ENCODE results near the gene RRP15. TPM values are rescaled to one million over a fixed set of nuclear protein-coding genes. Genes with fewer than 3 reads are reported as not detected.
A peak's percentile ranks its signal among the peaks of the same experiment; 100 is the strongest.

RRP15 gene
- total and polyA plus RNA-seq, 2 donors (not counting 1 experiment from before 2014, with no cell fraction given) = 6.9 to 8.6 TPM

DNA sequence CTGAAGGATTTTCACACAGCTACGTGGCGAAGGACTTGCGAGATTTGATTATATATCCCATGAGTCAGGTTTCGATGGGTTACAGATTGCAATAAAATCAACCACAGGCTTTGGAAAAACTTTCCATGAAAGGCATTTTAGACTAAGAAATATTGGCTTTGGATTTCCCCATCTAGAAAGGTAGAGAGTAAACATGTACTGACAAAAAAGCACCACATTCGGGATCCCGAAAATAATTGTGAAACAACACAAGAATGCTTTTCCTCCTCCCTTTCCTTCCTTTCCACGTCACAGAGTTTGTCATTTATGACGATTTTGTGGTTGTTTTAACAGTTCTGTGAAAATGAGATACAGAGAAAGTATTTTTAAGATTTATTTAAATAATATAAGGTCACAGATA, 98.6 kb downstream of the RRP15 start:
- Histone ChIP-seq H3K27me3 (ENCODE audit: control insufficient read depth, insufficient read depth, low read length) (no peaks in the 10 kb centered on the region), H3K9me3 (ENCODE audit: control insufficient read depth, insufficient read depth, low read depth, low read length) (no peaks in the 10 kb centered on the region), H3K4me2 (ENCODE audit: extremely low read depth, insufficient read depth, low read length) (no peak overlapping the region), H3K36me3 (ENCODE audit: control insufficient read depth, insufficient read depth, low read length) (no peaks in the 10 kb centered on the region), H3K4me1 (ENCODE audit: control insufficient read depth, extremely low read depth, insufficient read depth, low read length) (peaks cover 10% of the 10 kb centered on the region), H3K9ac (ENCODE audit: insufficient read depth, low read length) (no peak overlapping the region), H3K4me3 (replicated peaks in 1 of 4; ENCODE audit: control extremely low read depth in 1 of 4, insufficient read depth in 1 of 4, low read depth in 3 of 4, low read length in 4 of 4) (no peak overlapping the region), H2AFZ (ENCODE audit: low read length) (no peak overlapping the region), H3K79me2 (ENCODE audit: control insufficient read depth, insufficient read depth, low read length) (no peaks in the 10 kb centered on the region), H4K20me1 (ENCODE audit: control insufficient read depth, extremely low read depth, insufficient read depth, low read length) (no peaks in the 10 kb centered on the region), H3K27ac (ENCODE audit: insufficient read depth, low read length) (no peak overlapping the region)
- DNase-seq (ENCODE audit: low read depth in 2 of 2) = no peak
- TF ChIP-seq EZH2 (IDR thresholded peaks at IDR 0.05; ENCODE audit: low read length, missing control alignments) = no peak
- TF ChIP-seq, protein P1, sequence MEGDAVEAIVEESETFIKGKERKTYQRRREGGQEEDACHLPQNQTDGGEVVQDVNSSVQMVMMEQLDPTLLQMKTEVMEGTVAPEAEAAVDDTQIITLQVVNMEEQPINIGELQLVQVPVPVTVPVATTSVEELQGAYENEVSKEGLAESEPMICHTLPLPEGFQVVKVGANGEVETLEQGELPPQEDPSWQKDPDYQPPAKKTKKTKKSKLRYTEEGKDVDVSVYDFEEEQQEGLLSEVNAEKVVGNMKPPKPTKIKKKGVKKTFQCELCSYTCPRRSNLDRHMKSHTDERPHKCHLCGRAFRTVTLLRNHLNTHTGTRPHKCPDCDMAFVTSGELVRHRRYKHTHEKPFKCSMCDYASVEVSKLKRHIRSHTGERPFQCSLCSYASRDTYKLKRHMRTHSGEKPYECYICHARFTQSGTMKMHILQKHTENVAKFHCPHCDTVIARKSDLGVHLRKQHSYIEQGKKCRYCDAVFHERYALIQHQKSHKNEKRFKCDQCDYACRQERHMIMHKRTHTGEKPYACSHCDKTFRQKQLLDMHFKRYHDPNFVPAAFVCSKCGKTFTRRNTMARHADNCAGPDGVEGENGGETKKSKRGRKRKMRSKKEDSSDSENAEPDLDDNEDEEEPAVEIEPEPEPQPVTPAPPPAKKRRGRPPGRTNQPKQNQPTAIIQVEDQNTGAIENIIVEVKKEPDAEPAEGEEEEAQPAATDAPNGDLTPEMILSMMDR (conservative IDR thresholded peaks at IDR 0.05 in 1 of 2, IDR thresholded peaks at IDR 0.05 in 1 of 2; ENCODE audit: low read depth in 1 of 2, low read length in 2 of 2) = no peak

DNA sequence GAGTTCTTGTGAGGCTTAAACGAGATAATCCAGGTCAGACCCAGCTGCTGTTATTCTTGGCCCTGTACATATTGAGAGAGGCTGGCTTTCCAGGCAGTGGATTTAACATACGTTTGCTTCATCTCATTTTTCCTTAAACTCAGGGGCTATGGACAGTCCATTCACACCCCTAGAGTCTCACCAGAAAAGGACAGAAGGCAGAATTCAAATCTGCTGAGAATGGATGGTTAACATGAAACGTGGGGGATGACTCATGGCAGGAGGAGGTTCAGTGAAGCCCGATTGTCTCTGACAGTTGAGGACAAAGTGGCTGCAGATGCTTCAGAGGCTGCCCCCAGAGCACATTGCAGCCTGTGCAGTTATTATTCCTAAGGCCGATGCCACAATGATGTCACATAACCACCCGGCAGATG, 99.5 kb downstream of the RRP15 start:
- peaks cover 10% of the 10 kb centered on the region for H3K4me1 ChIP-seq (ENCODE audit: control insufficient read depth, extremely low read depth, insufficient read depth, low read length)
- no peak for TF ChIP-seq EZH2 (IDR thresholded peaks at IDR 0.05; ENCODE audit: low read length, missing control alignments)
- TF ChIP-seq, protein P1 (conservative IDR thresholded peaks at IDR 0.05 in 1 of 2, IDR thresholded peaks at IDR 0.05 in 1 of 2; ENCODE audit: low read depth in 1 of 2, low read length in 2 of 2) = no peak
- H3K27ac ChIP-seq (ENCODE audit: insufficient read depth, low read length) = no peak overlapping the region
- H3K4me2 ChIP-seq (ENCODE audit: extremely low read depth, insufficient read depth, low read length) = no peak overlapping the region
- peak in 1 of 2 donors; percentile 79 for DNase-seq (ENCODE audit: low read depth in 2 of 2)
- H3K36me3 ChIP-seq (ENCODE audit: control insufficient read depth, insufficient read depth, low read length) = no peaks in the 10 kb centered on the region
- H2AFZ ChIP-seq (ENCODE audit: low read length) = no peak overlapping the region
- no peaks in the 10 kb centered on the region for H3K27me3 ChIP-seq (ENCODE audit: control insufficient read depth, insufficient read depth, low read length)
- no peaks in the 10 kb centered on the region for H4K20me1 ChIP-seq (ENCODE audit: control insufficient read depth, extremely low read depth, insufficient read depth, low read length)
- H3K4me3 ChIP-seq (replicated peaks in 1 of 4; ENCODE audit: control extremely low read depth in 1 of 4, insufficient read depth in 1 of 4, low read depth in 3 of 4, low read length in 4 of 4) = no peak overlapping the region
- no peaks in the 10 kb centered on the region for H3K79me2 ChIP-seq (ENCODE audit: control insufficient read depth, insufficient read depth, low read length)
- no peaks in the 10 kb centered on the region for H3K9me3 ChIP-seq (ENCODE audit: control insufficient read depth, insufficient read depth, low read depth, low read length)
- H3K9ac ChIP-seq (ENCODE audit: insufficient read depth, low read length) = no peak overlapping the region

Other genes with a start within 250 kb of the RRP15 start
- gene TGFB2, start 60.0 kb downstream of the RRP15 start, total RNA-seq = 13.6 and 13.9 TPM in 2 replicates
- 7.1 and 29.1 TPM in 2 replicates for gene TGFB2, start 60.0 kb downstream of the RRP15 start, polyA plus RNA-seq